HEK293T (cell line): ENCODE results near the gene AOPEP.

Source experiments
- CTCF ChIA-PET: fragments of 350-600 bp; formaldehyde crosslinking; extraction: SDS; loops from one replicate; lab custom pipeline; 2021; ENCODE audit warnings: antibody characterized with exemption, inconsistent platforms; lab: Yijun Ruan, JAX
- POLR2A ChIA-PET: fragments of 350-600 bp; formaldehyde crosslinking; extraction: SDS; loops from one replicate; lab custom pipeline; 2020; ENCODE audit warnings: antibody characterized with exemption, inconsistent platforms; lab: Yijun Ruan, JAX
- DNase-seq: peaks from one replicate; pipeline ENCODE4 v3.0.0; 2012; ENCODE audit warnings: mixed read lengths; ENCODE audit errors: extremely low spot score
- ARNT ChIP-seq: fragments of 450-650 bp; IDR thresholded peaks from 2 replicates; pipeline ENCODE4 v1.6.1; 2017; ENCODE audit warnings: mild to moderate bottlenecking
- BHLHE40 ChIP-seq: fragments of 450-650 bp; IDR thresholded peaks from 2 replicates; pipeline ENCODE4 v1.6.1; 2016; ENCODE audit warnings: mild to moderate bottlenecking, moderate library complexity, borderline replicate concordance
- CTBP1 ChIP-seq: fragments of 450-650 bp; IDR thresholded peaks from 2 replicates; pipeline ENCODE4 v1.6.1; 2016; ENCODE audit warnings: borderline replicate concordance
- ELF4 ChIP-seq: fragments of 450-650 bp; IDR thresholded peaks from 2 replicates; pipeline ENCODE4 v1.6.1; 2017; ENCODE audit warnings: antibody characterized with exemption
- FOXA1 ChIP-seq: fragments of 450-650 bp; IDR thresholded peaks from 2 replicates; pipeline ENCODE4 v1.6.1; 2016; ENCODE audit warnings: mild to moderate bottlenecking
- FOXK2 ChIP-seq: fragments of 450-650 bp; IDR thresholded peaks from 2 replicates; pipeline ENCODE4 v1.6.1; 2016; ENCODE audit warnings: mild to moderate bottlenecking
- FOXM1 ChIP-seq: fragments of 450-650 bp; IDR thresholded peaks from 2 replicates; pipeline ENCODE4 v1.6.1; 2017; ENCODE audit warnings: mild to moderate bottlenecking, borderline replicate concordance
- HDGF ChIP-seq: fragments of 450-650 bp; IDR thresholded peaks from 2 replicates; pipeline ENCODE4 v1.6.1; 2017; ENCODE audit warnings: antibody characterized with exemption, borderline replicate concordance
- L3MBTL2 ChIP-seq: fragments of 450-650 bp; conservative IDR thresholded peaks from 2 replicates; pipeline ENCODE4 v1.6.1; 2016; ENCODE audit warnings: mild to moderate bottlenecking
- LEF1 ChIP-seq: fragments of 450-650 bp; IDR thresholded peaks from 2 replicates; pipeline ENCODE4 v1.6.1; 2017; ENCODE audit warnings: mild to moderate bottlenecking, borderline replicate concordance
- NFRKB ChIP-seq: fragments of 450-650 bp; IDR thresholded peaks from 2 replicates; pipeline ENCODE4 v1.6.1; 2016; ENCODE audit warnings: mild to moderate bottlenecking, moderate library complexity
- SP1 ChIP-seq: fragments of 450-650 bp; IDR thresholded peaks from 2 replicates; pipeline ENCODE4 v1.6.1; 2017
- SUZ12 ChIP-seq: fragments of 450-650 bp; IDR thresholded peaks from 2 replicates; pipeline ENCODE4 v1.6.1; 2016; ENCODE audit warnings: mild to moderate bottlenecking
- TARDBP ChIP-seq: fragments of 450-650 bp; IDR thresholded peaks from 2 replicates; pipeline ENCODE4 v1.6.1; 2016
- ZNF384 ChIP-seq: fragments of 450-650 bp; IDR thresholded peaks from 2 replicates; pipeline ENCODE4 v1.6.1; 2016
- TF ChIP-seq, protein P1 (sequence below): fragments of 450-650 bp; IDR thresholded peaks from 2 replicates; pipeline ENCODE4 v1.6.1; 2016

AOPEP gene

DNA sequence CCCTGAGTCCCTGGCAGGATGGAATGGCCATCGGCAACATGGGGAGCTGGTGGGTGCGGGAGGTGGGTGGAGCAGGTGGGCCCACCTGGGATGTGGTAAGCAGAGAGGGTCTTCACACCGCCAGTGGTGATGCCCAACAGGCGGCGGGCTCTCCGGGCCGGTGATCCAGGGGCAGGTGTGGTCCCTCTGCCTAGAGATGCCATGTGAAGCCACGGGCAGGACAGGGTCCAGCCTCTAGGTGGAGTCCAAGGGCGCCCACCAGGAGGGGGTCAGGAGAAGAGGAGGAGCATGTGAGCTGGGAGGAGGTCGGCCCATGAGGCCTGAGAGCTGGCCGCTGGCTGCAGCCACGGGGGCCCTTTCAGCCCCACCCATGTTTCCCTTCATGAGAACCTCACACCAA lies 369.9 kb downstream of the AOPEP start:
- POLR2A ChIA-PET = no interaction called here
- DNase-seq = no peak
- CTCF ChIA-PET = no interaction called here
- TF ChIP-seq FOXK2 (no peak), SUZ12 (no peak), HDGF (no peak), FOXA1 (no peak)

DNA sequence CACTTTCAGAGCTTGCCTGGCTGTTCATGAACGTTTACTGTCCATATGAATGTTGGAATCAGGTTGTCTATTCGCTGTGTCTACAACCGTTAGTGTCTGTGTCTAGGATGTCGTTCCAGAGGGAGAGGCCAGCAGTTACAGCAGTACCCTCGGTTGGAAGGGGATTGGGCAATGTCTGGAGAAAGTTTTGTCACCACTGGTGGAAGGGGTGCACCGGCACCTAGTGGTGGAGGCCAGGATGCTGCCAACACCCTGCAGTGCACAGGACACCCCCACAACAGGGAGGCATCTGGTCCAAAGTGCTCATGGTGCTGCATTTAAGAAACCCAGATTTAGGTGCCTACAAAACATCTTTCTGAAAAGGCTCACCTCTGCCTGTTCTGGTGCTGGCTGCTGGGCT lies 370.3 kb downstream of the AOPEP start:
- TF ChIP-seq NFRKB (no peak), SUZ12 (no peak), SP1 (no peak), ARNT (no peak), CTBP1 (no peak), FOXK2 (no peak), L3MBTL2 (no peak), LEF1 (no peak)
- TF ChIP-seq, protein P1, sequence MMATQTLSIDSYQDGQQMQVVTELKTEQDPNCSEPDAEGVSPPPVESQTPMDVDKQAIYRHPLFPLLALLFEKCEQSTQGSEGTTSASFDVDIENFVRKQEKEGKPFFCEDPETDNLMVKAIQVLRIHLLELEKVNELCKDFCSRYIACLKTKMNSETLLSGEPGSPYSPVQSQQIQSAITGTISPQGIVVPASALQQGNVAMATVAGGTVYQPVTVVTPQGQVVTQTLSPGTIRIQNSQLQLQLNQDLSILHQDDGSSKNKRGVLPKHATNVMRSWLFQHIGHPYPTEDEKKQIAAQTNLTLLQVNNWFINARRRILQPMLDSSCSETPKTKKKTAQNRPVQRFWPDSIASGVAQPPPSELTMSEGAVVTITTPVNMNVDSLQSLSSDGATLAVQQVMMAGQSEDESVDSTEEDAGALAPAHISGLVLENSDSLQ = no peak
- CTCF ChIA-PET = no interaction called here
- POLR2A ChIA-PET = no interaction called here

DNA sequence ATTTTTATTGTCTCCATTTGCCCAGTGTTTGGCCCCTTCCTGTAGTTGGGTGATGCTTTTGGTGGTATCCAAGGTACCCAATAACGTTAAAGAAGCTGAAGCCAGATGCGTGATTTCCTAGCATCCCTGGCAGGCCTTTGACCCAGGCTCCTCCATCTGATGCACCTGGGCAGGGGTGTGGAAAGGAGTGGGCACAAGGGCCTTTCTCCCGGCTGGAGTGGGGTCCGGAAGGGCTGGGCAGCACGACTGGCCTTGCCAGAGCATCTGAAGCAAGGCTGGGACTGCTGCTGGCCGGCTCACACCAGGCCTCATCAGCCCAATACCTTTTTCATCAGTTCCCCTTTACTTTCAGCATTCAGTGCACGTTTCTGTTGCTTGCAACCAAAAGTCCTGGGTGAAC lies 370.8 kb downstream of the AOPEP start:
- POLR2A ChIA-PET = no interaction called here
- DNase-seq = no peak
- CTCF ChIA-PET = no interaction called here
- TF ChIP-seq TARDBP = no peak
- no peak for TF ChIP-seq BHLHE40
- TF ChIP-seq FOXM1 = no peak
- TF ChIP-seq FOXK2 = no peak

More for the DNA sequence above, 370.3 kb downstream of the AOPEP start:
- no peak for DNase-seq

DNA sequence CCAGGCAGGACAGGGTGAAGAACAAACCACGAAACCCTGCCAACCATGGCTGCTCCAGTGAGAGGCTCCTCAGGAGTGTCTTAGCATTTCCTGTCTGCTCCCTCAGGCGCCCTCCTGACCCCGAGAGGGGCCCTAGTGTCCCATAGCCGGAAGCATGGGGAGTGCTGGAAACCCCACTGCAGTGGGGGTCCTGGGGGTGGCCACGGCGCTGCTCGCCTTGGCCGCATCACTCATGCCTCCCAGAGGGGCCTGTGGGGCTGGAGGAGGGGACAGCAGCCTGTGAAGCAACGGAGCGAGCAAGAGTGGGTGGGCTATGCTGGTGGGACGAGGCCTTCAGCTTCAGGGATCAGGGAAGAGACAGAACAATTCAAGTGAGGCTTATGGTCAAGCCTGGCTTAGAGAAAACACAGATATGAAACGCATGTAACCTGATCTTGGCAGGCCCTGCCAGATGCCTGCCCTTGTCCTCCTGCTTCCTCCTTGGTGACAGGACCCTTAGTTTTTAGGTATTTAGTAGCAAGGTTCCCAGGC lies 372.0 kb downstream of the AOPEP start:
- CTCF ChIA-PET = no interaction called here
- POLR2A ChIA-PET = no interaction called here
- DNase-seq = no peak
- no peak for TF ChIP-seq ELF4
- no peak for TF ChIP-seq BHLHE40
- no peak for TF ChIP-seq TARDBP
- TF ChIP-seq HDGF = no peak

DNA sequence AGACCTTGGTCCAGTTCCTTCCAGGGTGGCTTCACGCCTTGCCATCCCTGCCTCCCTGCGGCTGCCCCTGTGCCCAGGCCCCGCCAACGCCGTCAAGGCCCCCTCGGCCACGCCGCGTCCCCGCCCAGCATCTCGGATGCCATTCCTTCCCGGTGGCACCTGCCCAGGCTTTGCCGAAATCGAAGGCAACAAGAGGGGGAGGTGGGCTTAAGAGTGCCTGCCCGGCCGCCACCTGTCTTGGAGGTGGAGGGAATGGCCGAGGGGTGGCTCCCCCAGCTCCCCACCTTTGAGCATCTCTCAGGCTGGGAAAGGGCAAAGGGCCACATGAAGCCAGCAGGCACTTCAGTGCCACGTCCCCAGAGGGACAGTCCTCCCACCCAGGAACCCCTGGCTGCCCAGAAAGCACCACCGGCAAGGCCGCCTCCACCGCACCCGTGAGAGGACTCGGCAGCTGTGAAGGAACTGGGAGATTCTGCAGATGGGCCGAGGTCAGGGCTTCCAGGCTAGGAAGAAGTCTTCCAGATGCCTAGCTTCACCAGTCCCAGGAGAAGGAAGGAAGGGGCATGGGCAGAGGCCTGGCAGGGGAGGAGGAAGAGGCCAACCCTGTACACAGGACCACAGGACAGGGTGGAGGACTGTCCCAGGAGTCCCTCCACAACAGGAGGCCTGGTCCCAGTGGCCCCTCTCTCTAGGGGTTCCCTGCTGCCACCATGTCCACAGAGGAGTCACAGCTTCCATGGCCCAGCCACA lies 373.0 kb downstream of the AOPEP start:
- ChIA-PET POLR2A (no interaction called here), CTCF (no interaction called here)
- TF ChIP-seq HDGF = no peak
- TF ChIP-seq ZNF384 = no peak
- TF ChIP-seq, protein P1 = no peak
- no peak for TF ChIP-seq SUZ12
- no peak for TF ChIP-seq TARDBP
- no peak for TF ChIP-seq FOXM1
- TF ChIP-seq NFRKB = no peak
- TF ChIP-seq FOXA1 = no peak
- TF ChIP-seq SP1 = no peak
- TF ChIP-seq ARNT = no peak
- DNase-seq = no peak

DNA sequence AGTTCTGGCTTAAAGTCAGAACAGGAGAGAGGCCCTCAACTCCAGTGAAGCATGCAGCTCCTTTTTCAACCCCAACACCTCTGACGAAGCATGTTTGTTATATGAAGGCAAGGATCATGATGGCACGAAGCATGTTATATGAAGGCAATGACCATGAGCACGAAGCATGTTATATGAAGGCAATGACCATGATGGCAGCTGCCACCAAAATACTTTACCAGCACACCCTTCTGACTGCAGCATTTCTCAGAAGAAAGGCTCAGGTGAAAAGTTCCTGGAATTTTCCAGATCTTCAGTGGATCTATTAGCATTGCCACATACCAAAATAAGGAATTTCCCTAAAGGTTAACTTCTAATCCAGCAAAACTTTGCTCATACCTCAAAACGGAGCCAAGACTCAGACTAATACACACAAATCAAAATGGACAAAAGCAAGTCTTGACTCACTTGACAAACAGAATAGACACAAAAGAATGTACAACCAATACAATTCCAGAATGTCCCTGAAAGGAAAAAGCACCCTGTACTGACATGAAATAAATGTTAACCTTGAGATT lies 373.6 kb downstream of the AOPEP start:
- POLR2A ChIA-PET = no interaction called here
- TF ChIP-seq, protein P1 = no peak
- TF ChIP-seq SP1 (no peak), CTBP1 (no peak), L3MBTL2 (no peak), BHLHE40 (no peak), TARDBP (no peak), NFRKB (no peak), FOXM1 (no peak), SUZ12 (no peak), ZNF384 (no peak), FOXA1 (no peak), ARNT (no peak), LEF1 (no peak)
- CTCF ChIA-PET = no interaction called here

DNA sequence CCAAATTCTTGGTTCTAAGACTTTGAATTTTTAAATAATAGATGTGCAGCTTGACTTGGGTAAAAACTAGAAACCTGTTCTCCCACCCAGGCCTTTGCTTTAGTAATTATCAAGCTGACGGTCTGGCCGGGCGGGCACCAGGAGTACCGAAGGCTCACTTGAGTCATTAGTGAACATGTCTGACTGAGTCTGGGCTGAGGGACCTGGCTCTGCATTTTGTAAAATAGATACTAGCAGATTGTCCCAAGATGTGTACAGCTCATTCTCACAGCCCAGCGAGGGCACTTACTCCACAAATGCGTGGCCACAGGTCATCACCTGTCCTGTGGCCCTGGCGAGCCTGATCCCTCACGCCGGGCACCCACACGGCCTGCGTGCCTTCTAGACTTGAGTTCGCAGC lies 374.8 kb downstream of the AOPEP start:
- POLR2A ChIA-PET = no interaction called here
- DNase-seq = no peak
- CTCF ChIA-PET = no interaction called here
- TF ChIP-seq SUZ12 (no peak), TARDBP (no peak), SP1 (no peak), LEF1 (no peak), BHLHE40 (no peak)
- TF ChIP-seq, protein P1 = no peak

More for the DNA sequence above, 373.6 kb downstream of the AOPEP start:
- DNase-seq = no peak
